MM.1S (cell line): Measurements from ENCODE around the gene MYLK.

Source experiments
- DNase-seq: peaks from one replicate; pipeline ENCODE4 v3.0.0-alpha.2; 2015
- H2AFZ ChIP-seq: fragments of 300-600 bp; sonication (generic); 2 replicates; pipeline ENCODE4 v1.6.0; 2016; ENCODE audit warnings: antibody characterized with exemption, low read length
- H3F3A ChIP-seq: fragments of 300-600 bp; sonication (generic); 2 replicates; pipeline ENCODE4 v1.6.1; 2016; ENCODE audit warnings: mild to moderate bottlenecking, antibody characterized with exemption, low read length, moderate library complexity, mixed read lengths; ENCODE audit not compliant: insufficient read depth
- H3K27ac ChIP-seq: fragments of 300-600 bp; sonication (generic); 2 replicates; pipeline ENCODE4 v1.5.1; 2016; ENCODE audit warnings: mild to moderate bottlenecking, low read length
- H3K27me3 ChIP-seq: fragments of 300-600 bp; sonication (generic); replicated peaks from 2 replicates; pipeline ENCODE4 v1.6.0; 2016; ENCODE audit warnings: low read length; ENCODE audit not compliant: insufficient read depth
- H3K36me3 ChIP-seq: fragments of 300-600 bp; sonication (generic); replicated peaks from 2 replicates; pipeline ENCODE4 v1.6.1; 2016; ENCODE audit warnings: mild to moderate bottlenecking, low read length, mixed read lengths; ENCODE audit not compliant: insufficient read depth
- H3K4me1 ChIP-seq: fragments of 300-600 bp; sonication (generic); 2 replicates; pipeline ENCODE4 v1.6.1; 2016; ENCODE audit warnings: low read length, mixed read lengths
- H3K4me2 ChIP-seq: fragments of 300-600 bp; sonication (generic); 2 replicates; pipeline ENCODE4 v1.6.0; 2016; ENCODE audit warnings: low read depth, low read length
- H3K4me3 ChIP-seq: fragments of 300-600 bp; sonication (generic); 2 replicates; pipeline ENCODE4 v1.5.1; 2016; ENCODE audit warnings: low read length, mixed read lengths
- H3K79me2 ChIP-seq: fragments of 300-600 bp; sonication (generic); 2 replicates; pipeline ENCODE4 v1.6.1; 2016; ENCODE audit warnings: mixed run types, low read length, mixed read lengths
- H3K9ac ChIP-seq: fragments of 300-600 bp; sonication (generic); 2 replicates; pipeline ENCODE4 v1.6.1; 2016; ENCODE audit warnings: low read length, mixed read lengths
- H3K9me2 ChIP-seq: fragments of 300-600 bp; sonication (generic); replicated peaks from 2 replicates; pipeline ENCODE4 v1.6.1; 2016; ENCODE audit warnings: mild to moderate bottlenecking, low read length, mixed read lengths; ENCODE audit not compliant: insufficient read depth
- H3K9me3 ChIP-seq: fragments of 300-600 bp; sonication (generic); replicated peaks from 2 replicates; pipeline ENCODE4 v1.6.1; 2016; ENCODE audit warnings: mild to moderate bottlenecking, low read length, mixed read lengths; ENCODE audit not compliant: insufficient read depth
- H4K20me1 ChIP-seq: fragments of 300-600 bp; sonication (generic); 2 replicates; pipeline ENCODE4 v1.6.1; 2016; ENCODE audit warnings: mild to moderate bottlenecking, low read length, moderate library complexity, mixed read lengths; ENCODE audit not compliant: insufficient read depth
- CTCF ChIP-seq: fragments of 300-600 bp; sonication (generic); IDR thresholded peaks from 2 replicates; pipeline ENCODE4 v1.5.1; 2016; ENCODE audit warnings: antibody characterized with exemption, low read length, mixed read lengths
- EZH2 ChIP-seq: fragments of 300-600 bp; sonication (generic); optimal IDR thresholded peaks from 2 replicates; pipeline ENCODE3; 2017; ENCODE audit warnings: low read depth, mild to moderate bottlenecking, antibody characterized with exemption, low read length, mixed read lengths
- EZH2phosphoT487 ChIP-seq: fragments of 300-600 bp; sonication (generic); IDR thresholded peaks from 2 replicates; pipeline ENCODE4 v1.6.1; 2018; ENCODE audit warnings: antibody characterized with exemption, low read length

Gene MYLK

GRCh38 chr3:123798550-123798949 is 85.6 kb downstream of the MYLK start:
- TF ChIP-seq EZH2phosphoT487 = no peak
- TF ChIP-seq EZH2 = no peak
- TF ChIP-seq CTCF = no peak
- Histone ChIP-seq H3K27ac (no peak overlapping the region), H3F3A (no peaks in the 10 kb centered on the region), H3K36me3 (no peaks in the 10 kb centered on the region), H3K4me3 (no peak overlapping the region), H3K9ac (no peak overlapping the region), H3K9me2 (no peaks in the 10 kb centered on the region), H4K20me1 (no peaks in the 10 kb centered on the region), H3K27me3 (no peaks in the 10 kb centered on the region), H3K79me2 (no peaks in the 10 kb centered on the region), H3K4me1 (no peaks in the 10 kb centered on the region), H3K4me2 (no peak overlapping the region), H2AFZ (no peak overlapping the region), H3K9me3 (no peaks in the 10 kb centered on the region)
- no peak for DNase-seq

- H2AFZ ChIP-seq = no peak overlapping the region
- H3K4me1 ChIP-seq = no peaks in the 10 kb centered on the region
- no peak for DNase-seq
- no peak overlapping the region for H3K27ac ChIP-seq
- H3K36me3 ChIP-seq = no peaks in the 10 kb centered on the region
- no peaks in the 10 kb centered on the region for H4K20me1 ChIP-seq
- no peaks in the 10 kb centered on the region for H3K27me3 ChIP-seq
- no peaks in the 10 kb centered on the region for H3F3A ChIP-seq
- H3K4me3 ChIP-seq = no peak overlapping the region
- no peak overlapping the region for H3K4me2 ChIP-seq
- TF ChIP-seq EZH2 = no peak
- no peak for TF ChIP-seq CTCF
- no peak for TF ChIP-seq EZH2phosphoT487
- H3K9me3 ChIP-seq = no peaks in the 10 kb centered on the region
- no peak overlapping the region for H3K9ac ChIP-seq
- no peaks in the 10 kb centered on the region for H3K9me2 ChIP-seq
- no peaks in the 10 kb centered on the region for H3K79me2 ChIP-seq
These were observed 88.5 kb downstream of the MYLK start for GRCh38 chr3:123795471-123796251.

GRCh38 chr3:123793425-123793824 is 90.7 kb downstream of the MYLK start:
- no peaks in the 10 kb centered on the region for H3K36me3 ChIP-seq
- H3K4me3 ChIP-seq = no peak overlapping the region
- H3K9me2 ChIP-seq = no peaks in the 10 kb centered on the region
- H3K79me2 ChIP-seq = no peaks in the 10 kb centered on the region
- no peaks in the 10 kb centered on the region for H3K9me3 ChIP-seq
- H3K27me3 ChIP-seq = no peaks in the 10 kb centered on the region
- no peaks in the 10 kb centered on the region for H3K4me1 ChIP-seq
- TF ChIP-seq EZH2phosphoT487 (no peak), CTCF (no peak), EZH2 (no peak)
- no peak for DNase-seq
- no peak overlapping the region for H2AFZ ChIP-seq
- no peak overlapping the region for H3K27ac ChIP-seq
- no peak overlapping the region for H3K9ac ChIP-seq
- no peaks in the 10 kb centered on the region for H3F3A ChIP-seq
- no peak overlapping the region for H3K4me2 ChIP-seq
- no peaks in the 10 kb centered on the region for H4K20me1 ChIP-seq
